GM18507 (cell line): ENCODE results near the gene GAPVD1.
"Not testable (repeated sequence)": the region's sequence is repeated elsewhere in the genome, so short reads cannot be mapped to it uniquely, and the experiment has no call there.

Experiments used
- DNase-seq: peaks from one replicate; pipeline ENCODE4 v3.0.0; 2011; ENCODE audit warnings: low read depth; ENCODE audit not compliant: insufficient read length; ENCODE audit errors: extremely low spot score
- FAIRE-seq: peaks from 2 replicates; lab custom pipeline; 2011; peaks lifted over from hg19 to GRCh38; lab: Jason Lieb, UNC

GAPVD1 gene

DNA sequence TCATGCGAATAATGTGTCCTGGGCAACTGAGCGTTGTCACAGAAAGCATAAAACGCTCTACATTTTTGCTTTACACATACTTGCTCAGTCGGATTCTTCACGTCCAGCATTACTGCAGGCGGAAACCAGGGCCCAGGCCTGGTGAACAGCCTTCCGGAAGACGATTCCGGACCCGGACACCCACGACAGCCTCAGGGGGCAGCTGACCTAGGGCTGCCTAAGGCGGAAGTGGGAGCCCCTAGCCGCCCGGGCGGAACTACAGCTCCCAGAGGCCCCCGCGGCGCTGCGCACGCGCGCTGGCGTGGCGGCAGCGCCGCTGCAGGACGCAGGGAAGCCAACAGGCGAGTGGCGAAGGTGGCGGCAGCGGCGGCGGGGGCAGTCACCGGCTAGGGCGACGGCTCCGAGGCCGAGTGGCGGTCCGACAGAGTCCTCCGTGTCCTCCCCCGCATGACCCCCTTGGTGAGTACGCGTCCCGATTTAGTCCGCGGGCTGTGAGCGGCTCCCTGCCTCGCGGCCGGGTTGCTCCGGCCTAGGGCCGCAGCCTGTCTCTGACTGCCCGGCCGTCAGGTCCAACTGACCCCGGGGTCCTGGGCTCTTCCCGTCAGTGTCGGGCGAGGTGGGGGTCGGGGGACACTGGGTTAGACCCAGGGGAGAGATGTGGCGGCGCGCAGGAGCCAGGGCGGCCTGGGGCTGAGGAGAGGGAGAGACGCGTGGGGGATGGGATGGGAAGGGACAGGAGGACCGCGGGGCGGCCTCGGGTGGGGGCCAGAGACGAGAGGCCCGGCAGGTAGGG lies at the start of gene GAPVD1:
Gene GAPVD1, plus strand, starts transcription at position 326 of the 793 bp plus-strand sequence. CDS start 37,096 bp downstream, outside the sequence.
- FAIRE-seq: peak; percentile 82
- DNase-seq: peak; percentile 98

GRCh38 chr9:125214186-125214585 lies 47.4 kb upstream of the GAPVD1 start:
- no peak for FAIRE-seq

DNA sequence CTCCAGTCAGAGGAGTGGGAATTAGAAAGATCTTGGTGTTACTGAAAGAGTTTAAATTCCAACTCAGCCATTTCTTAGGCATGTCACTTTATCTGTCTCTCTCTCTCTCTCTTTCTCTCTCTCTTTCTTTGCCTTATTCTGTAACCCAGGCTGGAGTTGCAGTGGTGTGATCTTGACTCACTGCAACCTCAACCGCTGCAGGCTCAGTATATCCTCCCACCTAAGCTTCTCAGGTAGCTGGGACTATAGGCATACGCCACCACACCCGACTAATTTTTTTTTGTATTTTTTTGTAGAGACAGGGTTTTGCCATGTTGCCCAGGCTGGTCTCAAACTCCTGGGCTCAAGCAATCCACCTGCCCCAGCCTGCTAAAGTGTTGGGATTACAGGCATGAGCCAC lies 43.0 kb upstream of the GAPVD1 start:
- DNase-seq: no peak
- no peak for FAIRE-seq

More at GRCh38 chr9:125214186-125214585, 47.4 kb upstream of the GAPVD1 start:
- DNase-seq: no peak

GRCh38 chr9:125224858-125225257 lies 36.8 kb upstream of the GAPVD1 start:
- FAIRE-seq, DNase-seq: not testable (repeated sequence)

DNA sequence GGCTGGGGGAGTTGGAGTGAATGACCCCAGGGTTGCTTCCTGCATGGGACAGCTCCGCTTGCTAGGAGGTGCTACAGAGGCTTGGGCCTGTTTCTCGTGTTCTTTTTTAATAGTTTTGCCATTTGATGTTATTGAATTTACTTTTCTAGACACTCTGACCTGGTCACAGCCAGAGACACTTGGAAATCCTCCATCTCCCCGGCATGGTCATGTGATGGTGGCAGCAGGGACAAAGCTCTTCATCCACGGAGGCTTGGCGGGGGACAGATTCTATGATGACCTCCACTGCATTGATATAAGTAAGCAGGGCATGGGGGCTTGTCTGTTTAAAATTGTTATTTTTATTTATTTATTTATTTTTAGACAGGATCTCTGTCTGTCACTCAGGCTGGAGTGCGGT lies 33.9 kb upstream of the GAPVD1 start:
- FAIRE-seq: no peak
- DNase-seq: no peak

DNA sequence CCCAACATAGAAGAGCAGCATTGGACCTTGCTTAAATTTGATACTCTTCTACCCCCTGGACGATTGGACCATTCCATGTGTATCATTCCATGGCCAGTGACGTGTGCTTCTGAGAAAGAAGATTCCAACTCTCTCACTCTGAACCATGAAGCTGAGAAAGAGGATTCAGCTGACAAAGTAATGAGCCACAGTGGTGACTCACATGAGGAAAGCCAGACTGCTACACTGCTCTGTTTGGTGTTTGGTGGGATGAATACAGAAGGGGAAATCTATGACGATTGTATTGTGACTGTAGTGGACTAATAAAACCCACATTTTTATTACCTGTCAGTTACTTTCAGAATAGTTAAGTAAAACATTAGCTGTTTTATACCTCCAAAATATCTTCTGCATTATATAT lies 27.9 kb upstream of the GAPVD1 start:
- no peak for FAIRE-seq
- DNase-seq: no peak

DNA sequence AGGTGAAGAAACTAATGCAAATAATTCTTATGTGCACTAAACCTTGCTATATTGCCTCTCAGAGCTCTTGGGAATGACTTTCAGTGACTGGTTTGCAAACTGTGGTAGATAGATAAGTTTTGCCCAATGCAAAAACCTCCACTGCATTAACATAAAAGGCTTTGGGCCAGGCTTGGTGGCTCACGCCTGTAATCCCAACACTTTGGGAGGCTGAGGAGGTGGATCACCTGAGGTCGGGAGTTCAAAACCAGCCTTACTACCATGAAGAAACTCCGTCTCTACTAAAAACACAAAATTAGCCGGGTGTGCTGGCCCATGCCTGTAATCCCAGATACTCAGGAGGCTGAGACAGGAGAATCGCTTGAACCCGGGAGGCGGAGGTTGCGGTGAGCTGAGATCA lies 27.5 kb upstream of the GAPVD1 start:
- FAIRE-seq, DNase-seq: not testable (repeated sequence)

DNA sequence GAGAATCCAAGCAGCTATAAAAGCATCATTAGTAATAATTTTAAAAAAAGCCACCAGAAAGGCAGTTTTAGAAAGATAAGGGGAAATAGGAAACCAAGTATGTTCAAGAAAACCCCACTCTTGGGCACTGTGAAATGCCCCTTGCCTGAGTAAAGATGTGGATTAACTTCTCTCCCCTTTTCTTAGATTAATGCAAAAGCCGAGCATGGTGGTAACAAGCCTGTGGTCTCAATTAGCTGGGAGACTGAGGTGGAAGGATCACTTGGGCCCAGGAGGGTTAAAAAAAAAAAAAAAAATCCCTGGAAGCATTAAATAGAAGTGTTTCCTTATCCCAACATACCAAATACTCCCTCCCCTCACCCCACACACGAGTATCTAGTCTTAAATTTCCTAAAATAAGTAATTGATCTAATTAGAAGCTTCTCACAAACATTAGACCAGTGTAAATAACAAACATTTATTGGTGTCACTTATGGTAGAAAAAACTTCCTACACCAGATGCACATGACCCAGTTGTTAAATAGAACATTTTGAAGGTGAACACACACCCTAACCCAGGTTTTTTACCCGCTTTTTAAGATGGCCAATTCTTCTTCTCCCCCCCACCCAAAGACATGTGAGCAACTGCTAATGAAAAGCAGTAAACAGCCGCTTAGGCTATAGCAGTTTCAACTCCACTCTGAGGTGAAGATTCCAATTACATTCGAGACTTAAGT lies 25.7 kb upstream of the GAPVD1 start:
- no peak for FAIRE-seq
- no peak for DNase-seq

DNA sequence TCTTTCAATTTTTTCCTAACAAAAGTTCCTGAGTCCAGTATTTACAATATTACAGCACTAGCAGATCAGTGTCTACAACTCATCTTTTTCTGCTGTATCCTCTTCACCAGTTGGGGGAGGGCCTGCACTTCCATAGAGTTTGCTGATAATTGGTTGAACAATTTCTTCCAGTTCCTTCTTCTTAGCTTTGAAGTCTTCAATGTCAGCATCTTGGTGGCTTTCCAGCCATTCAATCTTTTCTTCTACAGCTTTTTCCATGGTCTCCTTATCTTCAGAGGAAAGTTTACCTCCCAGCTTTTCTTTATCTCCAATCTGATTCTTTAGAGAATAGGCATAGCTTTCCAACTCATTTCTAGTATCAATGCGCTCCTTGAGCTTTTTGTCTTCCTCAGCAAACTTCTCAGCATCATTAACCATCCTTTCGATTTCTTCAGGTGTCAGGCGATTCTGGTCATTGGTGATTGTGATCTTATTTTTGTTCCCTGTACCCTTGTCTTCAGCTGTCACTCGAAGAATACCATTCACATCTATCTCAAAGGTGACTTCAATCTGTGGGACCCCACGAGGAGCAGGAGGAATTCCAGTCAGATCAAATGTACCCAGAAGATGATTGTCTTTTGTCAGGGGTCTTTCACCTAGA lies 25.0 kb upstream of the GAPVD1 start:
- not testable (repeated sequence) for DNase-seq, FAIRE-seq

GRCh38 chr9:125238127-125238914 lies 23.3 kb upstream of the GAPVD1 start:
- no peak for DNase-seq
- no peak for FAIRE-seq

GRCh38 chr9:125238915-125239446 lies 22.6 kb upstream of the GAPVD1 start:
- DNase-seq (no peak), FAIRE-seq (no peak)

- FAIRE-seq: no peak
Observed at GRCh38 chr9:125239631-125240597, 21.7 kb upstream of the GAPVD1 start.

DNA sequence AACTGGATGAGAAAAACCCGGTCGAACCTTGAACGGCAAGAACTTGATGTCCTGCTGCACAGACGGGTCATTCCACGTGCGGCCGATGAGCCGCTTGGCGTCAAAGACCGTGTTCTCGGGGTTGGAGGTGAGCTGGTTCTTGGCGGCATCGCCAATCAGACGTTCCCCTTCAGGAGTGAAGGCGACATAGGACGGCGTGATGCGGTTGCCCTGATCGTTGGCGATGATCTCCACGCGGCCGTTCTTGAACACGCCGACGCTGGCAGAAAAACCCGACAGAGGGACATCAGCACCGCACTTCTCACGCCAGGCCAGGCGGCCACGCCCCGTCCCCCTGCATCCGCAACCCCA lies 21.0 kb upstream of the GAPVD1 start:
- DNase-seq: no peak

More at GRCh38 chr9:125239631-125240597, 21.7 kb upstream of the GAPVD1 start:
- no peak for DNase-seq

GRCh38 chr9:125241000-125241862 lies 20.4 kb upstream of the GAPVD1 start, which contains the start of gene HSPA5:
TSS of gene HSPA5 (minus strand) at chr9:125241343. CDS start at chr9:125241126, 217 bp downstream.
- DNase-seq: peak; percentile 93
- peak; percentile 96 for FAIRE-seq

More for the DNA sequence above, 21.0 kb upstream of the GAPVD1 start:
- no peak for FAIRE-seq

GRCh38 chr9:125241863-125242739 lies 19.5 kb upstream of the GAPVD1 start:
- DNase-seq: no peak

GRCh38 chr9:125243792-125244260 lies 17.8 kb upstream of the GAPVD1 start:
- no peak for FAIRE-seq
- no peak for DNase-seq

More at GRCh38 chr9:125241863-125242739, 19.5 kb upstream of the GAPVD1 start:
- FAIRE-seq: no peak
